A549 (cell line): ENCODE measurements around the gene C1GALT1. TPM values are rescaled to one million over a fixed set of nuclear protein-coding genes. Genes with fewer than 3 reads are reported as not detected.

Experiments
- ATAC-seq, 2 experiments: fragments of 200-7000 bp in 1 of 2; fragments of >200 bp in 1 of 2; cut with Nextera tagmentation in 1 of 2; cut with Tn5 transposase in 1 of 2; 3 replicates each; pipeline versions ENCODE4 v1.8.0 to v1.9.1; 2018 to 2020; ENCODE audit warnings: mild to moderate bottlenecking in 1 of 2, moderate library complexity in 1 of 2
- CTCF ChIA-PET: fragments of 300-600 bp; sonication (Branson Sonifier 250); formaldehyde crosslinking; extraction: SDS; loops from one replicate; lab custom pipeline; 2021; ENCODE audit warnings: antibody characterized with exemption, inconsistent platforms; lab: Yijun Ruan, JAX
- POLR2A ChIA-PET: fragments of 350-600 bp; formaldehyde crosslinking; extraction: SDS; loops from one replicate; lab custom pipeline; 2021; ENCODE audit warnings: antibody characterized with exemption, inconsistent platforms; lab: Yijun Ruan, JAX
- DNase-seq, 2 experiments: peaks; one replicate each; pipeline versions ENCODE4 v3.0.0 to v3.0.0-alpha.2; 2011 to 2016; ENCODE audit warnings: low read depth in 1 of 2, low spot score in 1 of 2
- FAIRE-seq: peaks from 2 replicates; lab custom pipeline; 2011; peaks lifted over from hg19 to GRCh38; lab: Jason Lieb, UNC
- H3K27ac ChIP-seq, 2 experiments: fragments of >200 bp; sonication (Bioruptor Twin); formaldehyde crosslinking; 3 replicates each; pipeline ENCODE4 v1.5.1; 2016 to 2017
- H3K4me1 ChIP-seq: fragments of >200 bp; sonication (Bioruptor Twin); formaldehyde crosslinking; 3 replicates; pipeline ENCODE4 v1.6.1; 2016
- H3K4me2 ChIP-seq: fragments of >200 bp; sonication (Bioruptor Twin); formaldehyde crosslinking; 3 replicates; pipeline ENCODE4 v1.6.1; 2016
- H3K4me3 ChIP-seq: fragments of >200 bp; sonication (Bioruptor Twin); formaldehyde crosslinking; 3 replicates; pipeline ENCODE4 v1.5.1; 2016
- H3K9me3 ChIP-seq: fragments of >200 bp; sonication (Bioruptor Twin); formaldehyde crosslinking; 3 replicates; pipeline ENCODE4 v1.6.1; 2016
- CHD2 ChIP-seq: fragments of 150-350 bp; IDR thresholded peaks from 2 replicates; pipeline ENCODE4 v1.6.1; 2014; ENCODE audit warnings: low read length; ENCODE audit not compliant: partially characterized antibody
- EHF ChIP-seq: fragments of 250-450 bp; sonication (Bioruptor Pico); IDR thresholded peaks from 2 replicates; pipeline ENCODE4 v1.5.0; 2020; ENCODE audit warnings: mild to moderate bottlenecking
- EP300 ChIP-seq, 2 experiments: fragments of >200 bp; sonication (Bioruptor Twin); formaldehyde crosslinking; IDR thresholded peaks; 2 replicates in 1 of 2; 3 replicates in 1 of 2; pipeline ENCODE4 v1.6.1; 2016 to 2017
- FOSB ChIP-seq: fragments of 250-450 bp; sonication (Bioruptor Pico); IDR thresholded peaks from 2 replicates; pipeline ENCODE4 v1.5.0; 2020; ENCODE audit warnings: mild to moderate bottlenecking, moderate library complexity
- FOSL2 ChIP-seq, 2 experiments: fragments of 450-650 bp in 1 of 2; fragments of >200 bp in 1 of 2; sonication (Bioruptor Twin) in 1 of 2; formaldehyde crosslinking; IDR thresholded peaks; 2 replicates each; pipeline versions ENCODE4 v1.5.0 to v1.6.1; 2016 to 2020; ENCODE audit warnings: mild to moderate bottlenecking in 1 of 2, moderate library complexity in 1 of 2
- FOXS1 ChIP-seq: fragments of 250-450 bp; sonication (Bioruptor Pico); IDR thresholded peaks from 2 replicates; pipeline ENCODE4 v1.5.0; 2020; ENCODE audit warnings: mild to moderate bottlenecking, moderate library complexity
- HDAC2 ChIP-seq: fragments of 200-600 bp; sonication (generic); IDR thresholded peaks from 2 replicates; pipeline ENCODE4 v1.6.1; 2016
- HOXA7 ChIP-seq: fragments of 250-450 bp; sonication (Bioruptor Pico); IDR thresholded peaks from 2 replicates; pipeline ENCODE4 v1.5.0; 2020; ENCODE audit warnings: mild to moderate bottlenecking, moderate library complexity
- HOXB5 ChIP-seq: fragments of 250-450 bp; sonication (Bioruptor Pico); IDR thresholded peaks from 2 replicates; pipeline ENCODE4 v1.5.0; 2020; ENCODE audit warnings: mild to moderate bottlenecking, moderate library complexity
- JUN ChIP-seq, 2 experiments: fragments of >200 bp; sonication (Bioruptor Twin); formaldehyde crosslinking; IDR thresholded peaks; 2 replicates in 1 of 2; 3 replicates in 1 of 2; pipeline ENCODE4 v1.6.1; 2016 to 2017
- KDM1A ChIP-seq: fragments of 200-600 bp; sonication (generic); IDR thresholded peaks from 2 replicates; pipeline ENCODE4 v1.6.1; 2016; ENCODE audit warnings: low read depth, mild to moderate bottlenecking
- NPAS2 ChIP-seq: fragments of 250-450 bp; sonication (Bioruptor Pico); IDR thresholded peaks from 2 replicates; pipeline ENCODE4 v1.8.0; 2022; ENCODE audit warnings: mild to moderate bottlenecking, moderate library complexity, borderline replicate concordance
- POLR2AphosphoS2 ChIP-seq: conservative IDR thresholded peaks from 2 replicates; pipeline ENCODE4 v1.6.1; 2012; ENCODE audit warnings: low read length, improper control_type of control experiment, inconsistent platforms
- RARB ChIP-seq: fragments of 250-450 bp; sonication (Bioruptor Pico); IDR thresholded peaks from 2 replicates; pipeline ENCODE4 v1.8.0; 2021; ENCODE audit warnings: mild to moderate bottlenecking, moderate library complexity
- RCOR1 ChIP-seq: fragments of 150-350 bp; IDR thresholded peaks from 2 replicates; pipeline ENCODE4 v1.6.1; 2014; ENCODE audit warnings: antibody characterized with exemption, low read length, low read depth
- RNF2 ChIP-seq: fragments of 200-600 bp; sonication (generic); IDR thresholded peaks from 2 replicates; pipeline ENCODE4 v1.6.1; 2016; ENCODE audit warnings: low read depth, mild to moderate bottlenecking, antibody characterized with exemption, moderate library complexity, borderline replicate concordance
- TFCP2L1 ChIP-seq: fragments of 250-450 bp; sonication (Bioruptor Pico); IDR thresholded peaks from 2 replicates; pipeline ENCODE4 v1.5.0; 2021; ENCODE audit warnings: mild to moderate bottlenecking
- ZFP36 ChIP-seq: fragments of 450-650 bp; IDR thresholded peaks from 2 replicates; pipeline ENCODE4 v1.6.1; 2014; ENCODE audit warnings: borderline replicate concordance; ENCODE audit not compliant: partially characterized antibody
- ZNF302 ChIP-seq: fragments of 250-450 bp; sonication (Bioruptor Pico); IDR thresholded peaks from 2 replicates; pipeline ENCODE4 v1.9.0; 2021; ENCODE audit warnings: inconsistent platforms, mild to moderate bottlenecking, moderate library complexity
- WGBS: methylation state at CpG from one replicate; pipeline ENCODE4 v1.1.6; 2017; ENCODE audit errors: missing lambda C conversion rate; 5-methylcytosine and 5-hydroxymethylcytosine counted together
- polyA plus RNA-seq, 4 experiments: library from polyadenylated mRNA; depleted of rRNA in 3 of 4; stranded (reverse); fragments of >200 nt; fragmentation: RNase III in 1 of 4; extraction: RNeasy Plus Mini Kit Qiagen cat#74134 plus additional on column Dnase treatment in 1 of 4; gene quantifications; 2 replicates in 3 of 4; 3 replicates in 1 of 4; pipeline ENCODE4 v1.2.3, GENCODE V29; 2011 to 2017
- TF ChIP-seq, protein P1 (sequence below): fragments of 200-600 bp; sonication (generic); IDR thresholded peaks from 2 replicates; pipeline ENCODE4 v1.6.1; 2016; ENCODE audit warnings: antibody characterized with exemption, mild to moderate bottlenecking, moderate library complexity
- TF ChIP-seq, protein P2 (sequence below): fragments of >200 bp; sonication (Bioruptor Twin); formaldehyde crosslinking; IDR thresholded peaks from 2 replicates; pipeline ENCODE4 v1.6.1; 2016
- TF ChIP-seq, protein P3 (sequence below): IDR thresholded peaks from 2 replicates; pipeline ENCODE4 v1.6.1; 2012; ENCODE audit warnings: low read depth, borderline replicate concordance

C1GALT1 gene
- polyA plus RNA-seq, 2 of the 4 experiments (the other 2 are of a cell fraction): 24.1 to 50.1 TPM

DNA sequence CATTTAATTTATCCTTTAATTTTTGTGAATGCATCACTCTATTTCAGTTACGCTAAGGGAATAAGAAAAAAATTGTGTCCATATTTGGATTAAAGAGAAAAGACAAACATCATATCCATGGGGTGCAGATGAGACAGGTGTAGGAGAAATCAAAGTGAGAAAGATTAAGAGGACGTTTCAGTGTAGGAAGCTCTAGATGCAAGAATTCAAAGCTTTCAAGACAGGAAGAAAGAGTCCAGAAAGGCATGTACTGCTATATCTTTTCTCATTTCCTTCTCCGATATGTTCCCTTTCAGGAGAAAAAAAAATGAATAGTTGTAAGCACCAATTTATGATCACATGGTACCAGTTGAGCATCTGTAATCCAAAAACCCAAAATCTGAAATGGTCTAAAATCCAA is 17.0 kb upstream of the C1GALT1 start (continued):
- TF ChIP-seq EP300 (IDR thresholded peaks at IDR 0.05) (no peak), CHD2 (no peak)

DNA sequence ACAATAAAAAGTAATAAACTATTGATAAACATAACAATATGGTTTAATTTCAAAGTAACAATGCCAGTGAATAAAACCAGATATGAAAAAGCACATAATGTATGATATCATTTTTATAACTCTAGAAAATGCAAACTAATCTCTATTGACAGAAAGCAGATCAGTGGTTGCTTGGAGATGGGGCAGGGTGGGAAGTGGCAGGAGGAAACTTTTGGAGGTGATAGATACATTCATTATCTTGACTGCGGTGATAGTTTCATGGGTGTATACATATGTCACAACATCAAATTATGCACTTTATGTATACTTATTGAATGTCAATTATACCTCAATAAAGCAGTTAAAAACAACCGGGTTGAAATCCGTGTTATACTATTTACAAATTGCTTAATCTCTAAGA is 16.0 kb upstream of the C1GALT1 start:
- no peak for FAIRE-seq
- no peaks in the 10 kb centered on the region for H3K4me1 ChIP-seq
- 72% methylated on average over 3 of the region's 3 CpGs for WGBS
- CTCF ChIA-PET: no interaction called here
- H3K27ac ChIP-seq: no peak overlapping the region
- no peaks in the 10 kb centered on the region for H3K9me3 ChIP-seq
- no peak overlapping the region for H3K4me3 ChIP-seq
- no peak for TF ChIP-seq FOSB
- no peak for TF ChIP-seq HDAC2
- TF ChIP-seq HOXB5 (CRISPR knock-in tag): no peak
- no peak for TF ChIP-seq RARB (CRISPR knock-in tag)
- TF ChIP-seq EHF: no peak
- no peak for TF ChIP-seq FOSL2 (IDR thresholded peaks at IDR 0.05)
- TF ChIP-seq FOSL2 (CRISPR knock-in tag; IDR thresholded peaks at IDR 0.05): no peak
- TF ChIP-seq NPAS2 (CRISPR knock-in tag): no peak
- TF ChIP-seq FOXS1 (CRISPR knock-in tag): no peak
- TF ChIP-seq ZFP36: no peak
- TF ChIP-seq RNF2: no peak
- no peak for TF ChIP-seq RCOR1
- no peak for TF ChIP-seq ZNF302
- TF ChIP-seq HOXA7 (CRISPR knock-in tag): no peak
- TF ChIP-seq POLR2AphosphoS2: no peak
- TF ChIP-seq, all 56 proteins: peak for 0
- H3K4me2 ChIP-seq: no peak overlapping the region
- ATAC-seq (no peak), DNase-seq (no peak)
- POLR2A ChIA-PET: no interaction called here

DNA sequence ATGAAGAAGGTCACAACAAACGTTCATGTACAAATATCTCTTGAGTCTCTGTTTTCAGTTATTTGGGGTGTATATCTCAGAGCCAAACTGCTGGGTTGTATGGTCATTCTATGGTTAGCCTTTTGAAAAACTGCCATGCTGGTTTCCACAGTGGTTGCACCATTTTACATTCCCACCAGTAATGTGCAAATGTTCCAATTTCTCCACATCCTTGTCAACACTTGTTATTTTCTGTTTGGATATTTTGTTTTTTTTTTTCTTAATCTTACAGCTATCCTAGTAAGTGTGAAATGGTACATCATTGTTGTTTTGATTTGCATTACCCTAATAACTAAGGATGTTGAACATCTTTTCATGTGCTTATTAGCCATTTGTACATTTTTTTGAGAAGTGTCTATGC is 13.0 kb upstream of the C1GALT1 start:
- WGBS: 68% methylated on average over 1 of the region's 1 CpG

More for the DNA sequence above, 13.0 kb upstream of the C1GALT1 start:
- peaks cover 10% of the 10 kb centered on the region for H3K9me3 ChIP-seq
- TF ChIP-seq, protein P1, sequence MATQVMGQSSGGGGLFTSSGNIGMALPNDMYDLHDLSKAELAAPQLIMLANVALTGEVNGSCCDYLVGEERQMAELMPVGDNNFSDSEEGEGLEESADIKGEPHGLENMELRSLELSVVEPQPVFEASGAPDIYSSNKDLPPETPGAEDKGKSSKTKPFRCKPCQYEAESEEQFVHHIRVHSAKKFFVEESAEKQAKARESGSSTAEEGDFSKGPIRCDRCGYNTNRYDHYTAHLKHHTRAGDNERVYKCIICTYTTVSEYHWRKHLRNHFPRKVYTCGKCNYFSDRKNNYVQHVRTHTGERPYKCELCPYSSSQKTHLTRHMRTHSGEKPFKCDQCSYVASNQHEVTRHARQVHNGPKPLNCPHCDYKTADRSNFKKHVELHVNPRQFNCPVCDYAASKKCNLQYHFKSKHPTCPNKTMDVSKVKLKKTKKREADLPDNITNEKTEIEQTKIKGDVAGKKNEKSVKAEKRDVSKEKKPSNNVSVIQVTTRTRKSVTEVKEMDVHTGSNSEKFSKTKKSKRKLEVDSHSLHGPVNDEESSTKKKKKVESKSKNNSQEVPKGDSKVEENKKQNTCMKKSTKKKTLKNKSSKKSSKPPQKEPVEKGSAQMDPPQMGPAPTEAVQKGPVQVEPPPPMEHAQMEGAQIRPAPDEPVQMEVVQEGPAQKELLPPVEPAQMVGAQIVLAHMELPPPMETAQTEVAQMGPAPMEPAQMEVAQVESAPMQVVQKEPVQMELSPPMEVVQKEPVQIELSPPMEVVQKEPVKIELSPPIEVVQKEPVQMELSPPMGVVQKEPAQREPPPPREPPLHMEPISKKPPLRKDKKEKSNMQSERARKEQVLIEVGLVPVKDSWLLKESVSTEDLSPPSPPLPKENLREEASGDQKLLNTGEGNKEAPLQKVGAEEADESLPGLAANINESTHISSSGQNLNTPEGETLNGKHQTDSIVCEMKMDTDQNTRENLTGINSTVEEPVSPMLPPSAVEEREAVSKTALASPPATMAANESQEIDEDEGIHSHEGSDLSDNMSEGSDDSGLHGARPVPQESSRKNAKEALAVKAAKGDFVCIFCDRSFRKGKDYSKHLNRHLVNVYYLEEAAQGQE: no peak
- TF ChIP-seq TFCP2L1 (CRISPR knock-in tag) (no peak), JUN (IDR thresholded peaks at IDR 0.05) (no peak), KDM1A (no peak), FOSL2 (IDR thresholded peaks at IDR 0.05) (no peak), FOSL2 (CRISPR knock-in tag; IDR thresholded peaks at IDR 0.05) (no peak)
- TF ChIP-seq, protein P2, sequence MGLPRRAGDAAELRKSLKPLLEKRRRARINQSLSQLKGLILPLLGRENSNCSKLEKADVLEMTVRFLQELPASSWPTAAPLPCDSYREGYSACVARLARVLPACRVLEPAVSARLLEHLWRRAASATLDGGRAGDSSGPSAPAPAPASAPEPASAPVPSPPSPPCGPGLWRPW: no peak
- TF ChIP-seq, protein P3, sequence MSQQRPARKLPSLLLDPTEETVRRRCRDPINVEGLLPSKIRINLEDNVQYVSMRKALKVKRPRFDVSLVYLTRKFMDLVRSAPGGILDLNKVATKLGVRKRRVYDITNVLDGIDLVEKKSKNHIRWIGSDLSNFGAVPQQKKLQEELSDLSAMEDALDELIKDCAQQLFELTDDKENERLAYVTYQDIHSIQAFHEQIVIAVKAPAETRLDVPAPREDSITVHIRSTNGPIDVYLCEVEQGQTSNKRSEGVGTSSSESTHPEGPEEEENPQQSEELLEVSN: no peak
- TF ChIP-seq, all 56 proteins: peak for 0
- H3K4me2 ChIP-seq: no peak overlapping the region
- no peaks in the 10 kb centered on the region for H3K4me1 ChIP-seq
- H3K27ac ChIP-seq: no peak overlapping the region
- CTCF ChIA-PET: no interaction called here
- FAIRE-seq: no peak
- no peak for DNase-seq
- no peak overlapping the region for H3K4me3 ChIP-seq
- POLR2A ChIA-PET: no interaction called here
- no peak for ATAC-seq
